C4-2B (cell line): ENCODE measurements around the gene UTF1.
"Not testable (repeated sequence)": the region's sequence is repeated elsewhere in the genome, so short reads cannot be mapped to it uniquely, and the experiment has no call there.

Experiments
- H3K27ac ChIP-seq: fragments of 450-650 bp; 2 replicates; pipeline ENCODE4 v1.5.1; 2017
- ZFX ChIP-seq: fragments of 450-650 bp; IDR thresholded peaks from 2 replicates; pipeline ENCODE4 v1.6.1; 2017
- TF ChIP-seq, protein P1 (sequence below): fragments of 450-650 bp; conservative IDR thresholded peaks from 2 replicates; pipeline ENCODE4 v1.5.1; 2017; ENCODE audit warnings: mild to moderate bottlenecking

Gene UTF1

DNA sequence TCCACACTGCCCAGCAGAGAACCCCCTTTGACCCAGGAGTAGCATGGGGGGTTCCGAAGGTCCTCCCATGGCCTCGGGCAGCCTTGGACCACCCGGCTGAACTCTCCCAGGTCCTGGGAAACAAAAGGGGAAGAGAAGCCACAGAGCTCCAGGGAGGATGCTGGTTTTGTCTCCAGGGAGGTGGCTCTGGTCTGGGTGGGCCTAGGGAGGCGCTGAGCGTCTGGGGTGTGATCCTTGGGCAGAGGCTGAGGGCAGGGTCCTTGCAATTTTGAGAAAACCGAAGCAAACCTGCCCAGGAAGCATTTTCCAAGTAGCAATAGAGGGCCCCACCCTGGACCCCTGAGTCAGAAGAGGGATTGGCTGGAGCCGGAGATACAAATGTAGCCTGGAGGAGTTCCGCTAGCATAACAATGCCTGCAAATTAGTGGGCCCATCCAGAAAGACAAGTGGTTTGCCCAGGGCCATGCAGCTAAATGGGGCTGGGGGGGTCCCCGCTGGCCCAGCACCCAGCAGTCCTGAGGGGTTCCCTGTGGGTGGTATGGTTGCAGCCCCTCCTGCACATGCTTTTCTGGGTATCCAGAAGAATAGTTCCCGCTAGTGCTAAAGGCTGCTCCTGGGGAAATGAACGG lies 2.0 kb downstream of the UTF1 start:
- TF ChIP-seq, protein P1, sequence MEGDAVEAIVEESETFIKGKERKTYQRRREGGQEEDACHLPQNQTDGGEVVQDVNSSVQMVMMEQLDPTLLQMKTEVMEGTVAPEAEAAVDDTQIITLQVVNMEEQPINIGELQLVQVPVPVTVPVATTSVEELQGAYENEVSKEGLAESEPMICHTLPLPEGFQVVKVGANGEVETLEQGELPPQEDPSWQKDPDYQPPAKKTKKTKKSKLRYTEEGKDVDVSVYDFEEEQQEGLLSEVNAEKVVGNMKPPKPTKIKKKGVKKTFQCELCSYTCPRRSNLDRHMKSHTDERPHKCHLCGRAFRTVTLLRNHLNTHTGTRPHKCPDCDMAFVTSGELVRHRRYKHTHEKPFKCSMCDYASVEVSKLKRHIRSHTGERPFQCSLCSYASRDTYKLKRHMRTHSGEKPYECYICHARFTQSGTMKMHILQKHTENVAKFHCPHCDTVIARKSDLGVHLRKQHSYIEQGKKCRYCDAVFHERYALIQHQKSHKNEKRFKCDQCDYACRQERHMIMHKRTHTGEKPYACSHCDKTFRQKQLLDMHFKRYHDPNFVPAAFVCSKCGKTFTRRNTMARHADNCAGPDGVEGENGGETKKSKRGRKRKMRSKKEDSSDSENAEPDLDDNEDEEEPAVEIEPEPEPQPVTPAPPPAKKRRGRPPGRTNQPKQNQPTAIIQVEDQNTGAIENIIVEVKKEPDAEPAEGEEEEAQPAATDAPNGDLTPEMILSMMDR, result no peak
- TF ChIP-seq ZFX, result no peak
- no peak overlapping the region for H3K27ac ChIP-seq

- not testable (repeated sequence) for H3K27ac ChIP-seq
These were observed 4.8 kb downstream of the UTF1 start for GRCh38 chr10:133234796-133235195.

GRCh38 chr10:133235265-133235855 lies 5.3 kb downstream of the UTF1 start:
- TF ChIP-seq ZFX, result no peak
- TF ChIP-seq, protein P1, result no peak
- H3K27ac ChIP-seq, result no peak overlapping the region

- H3K27ac ChIP-seq, result no peak overlapping the region
- TF ChIP-seq, protein P1, result no peak
- no peak for TF ChIP-seq ZFX
These were observed 5.9 kb downstream of the UTF1 start for GRCh38 chr10:133235932-133236331.

GRCh38 chr10:133236401-133237240 lies 6.6 kb downstream of the UTF1 start:
- no peak overlapping the region for H3K27ac ChIP-seq
- TF ChIP-seq, protein P1, result no peak
- no peak for TF ChIP-seq ZFX

DNA sequence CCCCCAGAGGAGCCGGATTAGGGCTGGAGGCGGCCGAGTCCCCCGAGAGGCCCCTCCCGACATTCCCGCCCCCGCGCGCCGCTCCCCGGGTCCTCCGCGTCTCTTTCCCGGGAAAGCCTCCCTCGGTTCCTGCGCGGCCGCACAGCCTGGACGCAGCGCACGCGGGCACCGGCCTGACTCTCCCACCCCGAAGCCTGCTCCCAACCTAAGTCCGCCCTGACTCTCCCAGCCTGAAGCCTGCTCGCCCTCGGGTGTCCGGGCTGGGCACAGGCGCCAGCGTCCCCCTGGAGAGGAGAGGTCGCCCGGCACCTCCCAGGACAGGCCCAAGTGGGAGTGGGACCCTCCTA lies 7.2 kb downstream of the UTF1 start:
- no peak overlapping the region for H3K27ac ChIP-seq
- TF ChIP-seq, protein P1, result no peak
- no peak for TF ChIP-seq ZFX

DNA sequence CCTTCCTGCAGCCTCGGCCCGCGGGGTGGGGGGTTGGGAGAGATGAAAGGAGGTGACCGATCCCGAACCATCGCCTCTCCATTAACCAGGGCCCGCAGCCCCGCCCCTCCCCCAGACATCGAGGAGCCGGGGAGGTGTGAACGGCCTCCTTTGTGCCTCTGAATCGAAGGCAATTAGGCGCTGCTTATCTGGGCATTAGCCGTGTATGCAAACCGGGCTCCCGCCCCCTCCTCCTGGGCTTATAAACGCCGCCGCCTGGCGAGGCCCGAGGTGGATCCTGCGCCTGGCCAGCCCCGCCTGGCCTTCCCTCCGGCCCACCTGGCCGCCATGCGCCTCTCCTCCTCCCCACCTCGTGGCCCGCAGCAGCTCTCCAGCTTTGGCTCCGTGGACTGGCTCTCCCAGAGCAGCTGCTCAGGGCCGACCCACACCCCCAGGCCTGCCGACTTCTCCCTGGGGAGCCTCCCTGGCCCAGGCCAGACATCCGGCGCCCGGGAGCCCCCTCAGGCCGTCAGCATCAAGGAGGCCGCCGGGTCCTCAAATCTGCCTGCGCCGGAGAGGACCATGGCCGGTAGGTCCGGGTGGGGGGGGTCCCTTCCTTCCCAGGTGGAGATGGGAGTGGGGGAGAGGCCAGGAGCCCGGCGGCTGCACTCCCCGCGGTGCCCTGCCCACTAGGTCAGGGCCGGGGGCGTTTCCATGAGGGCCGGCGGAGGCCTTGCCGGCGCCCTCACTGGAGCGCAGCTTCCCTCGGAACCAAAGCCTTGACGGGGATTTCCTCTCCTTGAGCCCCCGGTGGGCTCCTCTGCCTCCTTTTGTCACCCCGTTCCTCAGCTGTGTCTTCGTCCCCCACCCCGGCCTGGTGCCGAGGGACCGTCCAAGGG lies 7.8 kb downstream of the UTF1 start, which contains the start of gene VENTX:
Gene VENTX (plus strand): TSS at position 268 of the 878 bp plus-strand sequence. CDS start 60 bp downstream, at position 328.
- no peak for TF ChIP-seq ZFX
- no peak within 1 kb of the TSS for H3K27ac ChIP-seq

GRCh38 chr10:133238466-133238804 lies 8.4 kb downstream of the UTF1 start:
- H3K27ac ChIP-seq, result no peak overlapping the region
- no peak for TF ChIP-seq ZFX
- TF ChIP-seq, protein P1, result no peak
